GM18870 (cell line): ENCODE measurements around the gene KIF18A.
A peak's percentile ranks its signal among the peaks of the same experiment; 100 is the strongest.
"Not testable (repeated sequence)": the region's sequence is repeated elsewhere in the genome, so short reads cannot be mapped to it uniquely, and the experiment has no call there.

Source experiments
- ATAC-seq: cut with Tn5 transposase; IDR thresholded peaks from one replicate; pipeline ENCODE4 v1.9.1; 2021; ENCODE audit warnings: moderate library complexity; ENCODE audit not compliant: unreplicated experiment

Gene KIF18A

DNA sequence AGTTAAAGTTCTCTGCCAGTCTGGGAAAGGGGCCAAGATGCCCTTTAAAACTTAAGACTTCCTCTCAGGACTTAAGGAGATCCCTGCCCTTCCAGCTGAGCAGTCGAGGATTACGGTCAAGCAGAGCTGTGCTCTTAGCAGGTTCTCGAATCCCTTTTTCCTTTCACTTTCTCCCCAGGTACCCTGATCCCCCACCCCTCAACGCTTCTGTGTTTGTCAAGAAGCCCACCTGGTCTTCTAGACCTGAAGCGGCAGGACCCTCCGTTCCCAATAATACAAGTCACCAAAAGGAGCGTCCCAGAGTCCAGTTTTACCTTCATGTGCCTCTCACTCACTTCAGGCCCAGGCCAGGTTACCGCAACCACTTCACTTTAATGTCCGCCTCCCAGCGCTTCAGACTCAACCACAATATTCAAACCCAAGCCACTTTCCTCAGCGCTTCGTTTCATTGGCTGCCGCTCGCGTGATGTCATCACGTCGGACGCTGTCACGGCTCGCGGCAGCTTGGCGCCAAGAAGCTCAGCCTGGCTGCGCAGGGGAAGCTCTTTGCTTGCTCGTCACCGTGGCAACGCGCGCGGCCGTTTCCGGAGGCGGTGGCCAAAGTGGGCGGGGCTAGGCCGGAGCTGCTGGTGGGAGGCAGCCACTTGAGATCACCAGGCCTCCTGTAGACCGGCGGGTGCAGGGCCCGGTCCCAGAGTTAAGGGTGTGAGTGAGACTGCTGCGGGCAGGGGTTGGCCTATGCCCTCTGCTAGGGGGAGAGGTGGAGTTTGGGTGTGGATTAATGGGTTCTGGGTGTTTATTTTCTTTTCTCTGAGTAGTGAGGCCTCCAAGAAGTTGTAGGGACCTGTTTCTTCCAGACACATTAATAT lies at the start of gene KIF18A, which contains the start of gene METTL15:
TSS of gene KIF18A (minus strand) at position 407 of the 869 bp plus-strand sequence. CDS start 10,209 bp downstream, outside the sequence.
TSS of gene METTL15 (plus strand) at position 639 of the 869 bp plus-strand sequence. CDS start 4,947 bp downstream, outside the sequence.
- ATAC-seq, result peak; percentile 94

DNA sequence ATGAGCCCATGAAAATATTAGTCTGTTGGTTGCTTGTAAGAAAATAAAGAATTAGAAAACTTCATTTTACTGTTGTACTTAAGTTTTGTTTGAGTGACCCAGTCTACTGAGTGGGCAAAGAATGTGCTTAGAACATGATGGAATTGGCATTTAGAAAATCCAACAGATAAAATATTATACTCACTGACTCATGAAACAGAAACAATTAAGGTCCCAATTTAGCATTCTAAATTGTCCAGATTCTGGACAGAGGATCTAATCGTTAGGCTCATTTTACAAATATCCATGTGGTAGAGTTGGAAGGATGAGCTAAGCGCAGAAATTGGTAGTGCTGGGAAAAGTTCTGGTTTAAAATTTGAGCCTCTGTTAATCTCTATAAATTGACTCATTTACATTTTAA lies 45.6 kb upstream of the KIF18A start:
- no peak for ATAC-seq

- ATAC-seq, result no peak
These were observed 44.8 kb upstream of the KIF18A start for GRCh38 chr11:28152743-28153142.

DNA sequence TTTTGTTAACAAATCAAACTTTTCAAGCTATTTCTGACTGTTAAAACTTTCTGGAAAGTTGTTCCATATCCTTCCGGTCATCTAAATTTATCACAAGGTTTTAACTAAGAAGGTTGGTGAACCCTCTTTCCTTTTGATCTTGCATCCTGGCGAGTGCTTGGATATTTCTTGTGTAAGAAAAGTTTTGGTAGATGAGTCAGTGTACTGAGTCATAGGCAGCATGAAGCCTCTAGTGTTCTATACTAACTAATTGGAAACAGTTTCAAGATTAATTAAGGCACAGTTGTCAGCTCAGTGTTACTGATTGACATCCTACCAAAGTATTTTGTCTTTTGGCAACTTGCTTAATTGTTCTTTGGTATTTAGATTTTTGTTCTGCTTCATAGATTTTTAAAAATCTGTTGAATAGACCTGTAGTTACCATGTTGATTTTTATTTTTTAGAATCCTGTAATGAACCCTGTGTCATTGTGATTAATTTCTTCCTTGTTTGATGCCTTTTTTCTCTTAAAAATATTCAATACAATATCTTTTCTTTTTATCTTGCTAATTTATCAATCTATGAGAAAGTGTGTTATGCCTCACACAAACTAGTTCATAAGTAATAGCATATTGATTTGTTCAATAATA lies 38.3 kb upstream of the KIF18A start:
- ATAC-seq, result no peak

GRCh38 chr11:28144808-28145207 lies 36.9 kb upstream of the KIF18A start:
- no peak for ATAC-seq

DNA sequence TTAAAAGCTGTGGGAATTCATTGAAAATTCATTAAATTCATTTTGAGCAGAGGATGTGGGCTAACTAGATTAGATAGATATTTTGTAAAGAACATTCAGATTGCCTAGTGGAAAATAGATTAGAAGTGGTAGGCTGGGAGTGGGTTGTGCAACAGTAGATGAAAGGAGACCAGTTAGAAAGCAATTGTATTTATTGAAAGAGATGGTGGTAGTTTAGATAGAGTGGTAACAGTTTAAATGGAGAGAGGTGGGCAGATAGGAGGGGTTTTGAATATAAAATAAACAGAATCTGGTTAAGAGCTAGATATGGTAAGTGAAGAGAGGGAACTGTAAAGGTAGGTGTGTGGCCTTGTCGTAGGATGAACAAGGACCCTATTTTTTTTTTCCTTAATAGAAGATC lies 34.8 kb upstream of the KIF18A start:
- ATAC-seq, result no peak

GRCh38 chr11:28140689-28141455 lies 32.9 kb upstream of the KIF18A start:
- no peak for ATAC-seq

DNA sequence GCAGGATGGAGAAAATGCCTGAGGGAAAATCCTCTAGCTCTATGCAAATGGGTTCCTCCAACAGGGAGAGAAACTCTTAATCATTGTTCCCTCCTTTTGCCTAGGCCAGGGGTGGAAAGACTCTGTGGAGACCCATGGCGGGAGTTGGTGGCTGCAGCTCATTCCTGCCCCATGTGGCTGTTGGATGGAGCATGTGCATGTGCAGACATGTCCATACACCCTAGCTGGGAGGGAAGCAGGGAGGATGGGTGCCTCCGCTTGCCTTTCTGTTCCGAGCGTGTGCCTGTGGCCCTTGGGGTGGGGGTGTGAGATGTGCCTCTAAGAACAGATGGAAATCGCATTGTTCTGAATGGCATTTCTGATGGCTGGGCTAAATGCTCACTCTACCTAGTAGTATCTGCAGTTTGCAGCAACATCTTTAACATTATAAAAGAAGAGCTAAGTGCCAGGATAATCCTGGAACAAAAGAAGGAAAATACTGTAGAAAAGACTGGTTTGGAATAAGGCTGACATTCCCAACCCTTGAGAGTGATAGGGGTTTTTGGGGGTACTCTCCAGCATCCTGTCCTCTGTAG lies 32.0 kb upstream of the KIF18A start:
- ATAC-seq, result no peak

- no peak for ATAC-seq
These were observed 29.9 kb upstream of the KIF18A start for GRCh38 chr11:28137832-28138231.

GRCh38 chr11:28137366-28137765 lies 29.4 kb upstream of the KIF18A start:
- no peak for ATAC-seq

DNA sequence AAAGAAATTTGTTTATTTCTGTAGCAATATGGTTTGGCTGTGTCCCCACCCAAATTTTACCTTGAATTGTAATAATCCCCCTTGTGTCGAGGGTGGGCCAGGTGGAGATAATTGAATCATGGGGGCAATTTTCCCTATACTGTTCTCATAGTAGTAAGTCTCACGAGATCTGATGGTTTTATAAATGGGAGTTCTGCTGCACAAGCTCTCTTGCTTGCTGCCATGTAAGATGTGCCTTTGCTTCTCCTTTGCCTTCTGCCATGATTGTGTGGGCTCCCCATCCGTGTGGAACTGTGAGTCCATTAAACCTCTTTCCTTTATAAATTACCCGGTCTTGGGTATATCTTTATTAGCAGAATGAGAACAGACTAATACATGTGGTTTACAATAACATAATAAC lies 28.2 kb upstream of the KIF18A start:
- not testable (repeated sequence) for ATAC-seq

DNA sequence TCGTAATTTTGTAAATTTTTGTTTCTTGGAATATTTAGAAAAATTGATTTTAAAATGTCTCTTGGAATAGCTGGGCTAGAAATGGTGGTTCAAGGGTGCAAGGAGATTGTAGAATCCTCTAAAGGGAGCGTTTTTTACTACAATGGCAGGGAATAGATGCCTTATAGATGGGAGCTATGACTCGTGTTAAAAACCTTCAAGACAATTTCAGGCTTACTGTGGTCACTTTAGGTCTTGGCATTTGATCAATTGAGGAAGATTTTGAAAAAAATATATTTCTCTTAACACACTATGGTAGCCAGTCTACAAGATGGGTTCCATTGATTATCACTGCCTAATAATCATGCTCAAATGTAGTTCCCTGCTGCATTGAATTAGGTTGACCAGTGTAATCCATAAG lies 25.2 kb upstream of the KIF18A start:
- no peak for ATAC-seq

- ATAC-seq, result no peak
These were observed 24.6 kb upstream of the KIF18A start for GRCh38 chr11:28132548-28132947.

GRCh38 chr11:28123151-28123581 lies 15.2 kb upstream of the KIF18A start:
- ATAC-seq, result no peak

- no peak for ATAC-seq
These were observed 9.8 kb upstream of the KIF18A start for GRCh38 chr11:28117712-28118111.

- ATAC-seq, result no peak
These were observed 6.8 kb upstream of the KIF18A start for GRCh38 chr11:28114731-28115130.

DNA sequence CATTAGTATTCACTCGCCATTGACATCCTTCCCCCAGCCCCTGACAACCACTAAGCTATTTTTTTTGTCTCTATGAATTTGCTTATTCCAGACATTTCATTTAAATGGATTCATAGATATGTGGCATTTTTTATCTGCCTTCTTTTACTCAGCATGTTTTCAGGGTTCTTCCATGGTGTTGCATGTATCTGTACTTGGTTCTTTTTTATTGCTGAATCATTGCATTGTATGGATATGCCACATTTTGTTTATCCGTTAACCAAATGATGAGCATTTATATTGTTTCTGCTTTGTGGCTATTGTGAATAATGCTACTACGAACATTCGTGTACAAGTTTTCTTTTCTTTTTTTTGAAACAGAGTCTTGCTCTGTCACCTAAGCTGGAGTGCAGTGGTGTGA lies 6.2 kb upstream of the KIF18A start:
- no peak for ATAC-seq

DNA sequence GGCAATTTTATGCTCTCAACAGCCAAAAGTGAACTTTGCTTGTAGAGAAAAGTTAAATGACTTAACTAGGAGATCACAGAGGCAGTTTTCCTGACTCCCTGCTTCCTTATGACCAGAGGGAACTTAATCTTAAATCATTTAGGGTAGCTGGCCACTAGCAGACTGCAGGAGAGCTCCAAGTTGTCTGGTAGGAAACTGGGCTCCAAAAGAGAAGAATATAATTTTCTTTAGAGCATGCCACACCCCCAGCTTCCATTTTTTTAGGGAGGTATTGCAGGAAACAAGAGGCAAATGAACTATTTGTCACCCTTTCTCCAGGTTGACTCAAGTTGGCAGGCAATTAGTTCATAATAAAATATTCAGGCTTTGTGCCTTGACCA lies 2.9 kb upstream of the KIF18A start:
- no peak for ATAC-seq

DNA sequence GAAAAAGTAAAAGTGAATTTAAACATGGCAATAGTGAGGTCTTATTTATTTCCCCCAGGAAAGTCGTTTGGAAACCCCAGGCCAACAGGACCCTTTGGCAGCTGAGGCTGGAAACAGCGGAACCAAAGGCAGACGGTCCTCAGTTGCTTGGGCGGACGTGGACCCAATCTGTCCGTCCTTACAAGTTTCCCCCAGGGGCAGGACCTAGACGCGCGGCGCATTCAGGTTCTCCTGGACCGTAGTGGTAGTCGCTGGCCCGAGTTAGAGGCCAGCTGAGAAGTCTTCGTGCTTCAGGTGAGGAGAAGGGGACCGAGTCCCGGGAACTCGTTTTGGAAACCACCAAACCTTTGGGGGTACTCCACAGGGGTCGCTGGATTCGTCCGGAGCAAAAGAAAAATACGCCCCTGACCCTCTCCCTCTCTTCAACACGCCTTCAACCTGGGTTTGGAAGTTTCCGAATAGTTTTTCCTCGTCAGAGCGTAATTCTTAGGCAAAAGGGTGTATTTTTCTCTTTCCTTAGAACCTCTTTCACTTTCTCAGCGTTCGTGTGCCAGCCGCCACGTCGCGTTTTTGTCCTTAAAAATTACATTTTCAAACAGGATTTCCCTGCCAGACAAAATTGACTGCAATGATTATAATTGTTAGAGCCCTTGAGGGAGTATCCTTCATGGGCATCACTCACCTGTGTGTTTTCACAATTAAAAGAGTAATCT lies 2.3 kb upstream of the KIF18A start:
- ATAC-seq, result peak; percentile 31

GRCh38 chr11:28108958-28109357 lies 1.0 kb upstream of the KIF18A start:
- no peak for ATAC-seq
